ENCODE measurements around the gene PTPRN. TPM values are rescaled to one million over a fixed set of nuclear protein-coding genes. Genes with fewer than 3 reads are reported as not detected.

The PTPRN gene
- total and polyA plus RNA-seq, 10 of the 15 experiments (the other 5 are each of a cell fraction or from before 2014, with no cell fraction given): 0.28 to 0.69 TPM; not detected in 8

DNA sequence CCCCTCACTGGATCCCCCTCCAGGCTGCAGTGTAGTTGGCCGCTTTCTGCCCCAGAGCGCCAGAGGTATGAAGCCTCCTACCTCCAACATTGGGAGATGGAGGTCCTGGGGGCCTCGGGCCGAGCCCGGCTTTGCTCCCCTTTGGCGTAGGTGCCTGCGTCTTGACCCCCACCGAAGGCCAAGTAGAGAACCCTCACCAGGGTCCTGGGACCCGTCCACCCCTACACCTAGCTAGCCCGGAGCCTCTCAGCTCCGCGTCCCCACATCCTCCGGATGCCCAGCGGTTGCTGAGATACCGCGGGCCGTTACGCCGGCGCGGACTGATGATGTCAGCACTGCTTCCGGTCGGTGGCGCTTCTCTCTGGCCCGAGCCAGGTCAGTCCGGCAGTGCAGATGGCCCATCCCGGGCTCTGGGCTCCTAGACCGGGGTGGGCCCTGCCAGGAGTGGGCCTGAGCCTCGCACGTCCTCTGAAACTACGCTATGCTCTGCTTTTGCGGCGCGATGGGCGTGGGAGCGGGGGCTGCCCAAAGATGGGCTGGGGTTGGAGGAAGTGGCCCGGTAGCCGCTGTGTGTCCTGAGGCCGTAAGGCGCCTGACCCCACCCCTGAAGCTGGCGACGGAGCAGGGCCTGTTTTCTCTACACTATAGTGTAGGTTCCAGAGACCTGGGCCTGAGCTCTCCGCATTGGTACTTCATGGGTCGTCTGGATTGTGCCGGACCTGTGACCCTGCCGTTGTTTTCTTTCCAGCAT lies 63.9 kb downstream of the PTPRN start, which contains the start of the genes GLB1L and STK16 (continued):
- TF ChIP-seq, protein P1, sequence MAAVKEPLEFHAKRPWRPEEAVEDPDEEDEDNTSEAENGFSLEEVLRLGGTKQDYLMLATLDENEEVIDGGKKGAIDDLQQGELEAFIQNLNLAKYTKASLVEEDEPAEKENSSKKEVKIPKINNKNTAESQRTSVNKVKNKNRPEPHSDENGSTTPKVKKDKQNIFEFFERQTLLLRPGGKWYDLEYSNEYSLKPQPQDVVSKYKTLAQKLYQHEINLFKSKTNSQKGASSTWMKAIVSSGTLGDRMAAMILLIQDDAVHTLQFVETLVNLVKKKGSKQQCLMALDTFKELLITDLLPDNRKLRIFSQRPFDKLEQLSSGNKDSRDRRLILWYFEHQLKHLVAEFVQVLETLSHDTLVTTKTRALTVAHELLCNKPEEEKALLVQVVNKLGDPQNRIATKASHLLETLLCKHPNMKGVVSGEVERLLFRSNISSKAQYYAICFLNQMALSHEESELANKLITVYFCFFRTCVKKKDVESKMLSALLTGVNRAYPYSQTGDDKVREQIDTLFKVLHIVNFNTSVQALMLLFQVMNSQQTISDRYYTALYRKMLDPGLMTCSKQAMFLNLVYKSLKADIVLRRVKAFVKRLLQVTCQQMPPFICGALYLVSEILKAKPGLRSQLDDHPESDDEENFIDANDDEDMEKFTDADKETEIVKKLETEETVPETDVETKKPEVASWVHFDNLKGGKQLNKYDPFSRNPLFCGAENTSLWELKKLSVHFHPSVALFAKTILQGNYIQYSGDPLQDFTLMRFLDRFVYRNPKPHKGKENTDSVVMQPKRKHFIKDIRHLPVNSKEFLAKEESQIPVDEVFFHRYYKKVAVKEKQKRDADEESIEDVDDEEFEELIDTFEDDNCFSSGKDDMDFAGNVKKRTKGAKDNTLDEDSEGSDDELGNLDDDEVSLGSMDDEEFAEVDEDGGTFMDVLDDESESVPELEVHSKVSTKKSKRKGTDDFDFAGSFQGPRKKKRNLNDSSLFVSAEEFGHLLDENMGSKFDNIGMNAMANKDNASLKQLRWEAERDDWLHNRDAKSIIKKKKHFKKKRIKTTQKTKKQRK (IDR thresholded peaks at IDR 0.05; ENCODE audit: low read depth, low read length): no peak
- TF ChIP-seq STAT1 (conservative IDR thresholded peaks at IDR 0.05) (no peak), TBL1XR1 (IDR thresholded peaks at IDR 0.05; ENCODE audit: low read depth, low read length) (0 out of 2 replicates have a peak, but pooled peaks have one; percentile 17), CREB1 (IDR thresholded peaks at IDR 0.05; ENCODE audit: low read depth) (peak; percentile 97), NR2C1 (IDR thresholded peaks at IDR 0.05) (no peak), CHD1 (IDR thresholded peaks at IDR 0.05; ENCODE audit: low read depth, low read length) (no peak), ZNF274 (IDR thresholded peaks at IDR 0.05; ENCODE audit: insufficient read depth, insufficient read length) (no peak), NBN (IDR thresholded peaks at IDR 0.05) (peak; percentile 95), RB1 (IDR thresholded peaks at IDR 0.05; ENCODE audit: borderline replicate concordance) (peak; percentile 57; the same call in 1 of the 2 replicates)
- TF ChIP-seq, protein P2, sequence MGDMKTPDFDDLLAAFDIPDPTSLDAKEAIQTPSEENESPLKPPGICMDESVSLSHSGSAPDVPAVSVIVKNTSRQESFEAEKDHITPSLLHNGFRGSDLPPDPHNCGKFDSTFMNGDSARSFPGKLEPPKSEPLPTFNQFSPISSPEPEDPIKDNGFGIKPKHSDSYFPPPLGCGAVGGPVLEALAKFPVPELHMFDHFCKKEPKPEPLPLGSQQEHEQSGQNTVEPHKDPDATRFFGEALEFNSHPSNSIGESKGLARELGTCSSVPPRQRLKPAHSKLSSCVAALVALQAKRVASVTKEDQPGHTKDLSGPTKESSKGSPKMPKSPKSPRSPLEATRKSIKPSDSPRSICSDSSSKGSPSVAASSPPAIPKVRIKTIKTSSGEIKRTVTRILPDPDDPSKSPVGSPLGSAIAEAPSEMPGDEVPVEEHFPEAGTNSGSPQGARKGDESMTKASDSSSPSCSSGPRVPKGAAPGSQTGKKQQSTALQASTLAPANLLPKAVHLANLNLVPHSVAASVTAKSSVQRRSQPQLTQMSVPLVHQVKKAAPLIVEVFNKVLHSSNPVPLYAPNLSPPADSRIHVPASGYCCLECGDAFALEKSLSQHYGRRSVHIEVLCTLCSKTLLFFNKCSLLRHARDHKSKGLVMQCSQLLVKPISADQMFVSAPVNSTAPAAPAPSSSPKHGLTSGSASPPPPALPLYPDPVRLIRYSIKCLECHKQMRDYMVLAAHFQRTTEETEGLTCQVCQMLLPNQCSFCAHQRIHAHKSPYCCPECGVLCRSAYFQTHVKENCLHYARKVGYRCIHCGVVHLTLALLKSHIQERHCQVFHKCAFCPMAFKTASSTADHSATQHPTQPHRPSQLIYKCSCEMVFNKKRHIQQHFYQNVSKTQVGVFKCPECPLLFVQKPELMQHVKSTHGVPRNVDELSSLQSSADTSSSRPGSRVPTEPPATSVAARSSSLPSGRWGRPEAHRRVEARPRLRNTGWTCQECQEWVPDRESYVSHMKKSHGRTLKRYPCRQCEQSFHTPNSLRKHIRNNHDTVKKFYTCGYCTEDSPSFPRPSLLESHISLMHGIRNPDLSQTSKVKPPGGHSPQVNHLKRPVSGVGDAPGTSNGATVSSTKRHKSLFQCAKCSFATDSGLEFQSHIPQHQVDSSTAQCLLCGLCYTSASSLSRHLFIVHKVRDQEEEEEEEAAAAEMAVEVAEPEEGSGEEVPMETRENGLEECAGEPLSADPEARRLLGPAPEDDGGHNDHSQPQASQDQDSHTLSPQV (IDR thresholded peaks at IDR 0.05): no peak
- TF ChIP-seq, protein P3, sequence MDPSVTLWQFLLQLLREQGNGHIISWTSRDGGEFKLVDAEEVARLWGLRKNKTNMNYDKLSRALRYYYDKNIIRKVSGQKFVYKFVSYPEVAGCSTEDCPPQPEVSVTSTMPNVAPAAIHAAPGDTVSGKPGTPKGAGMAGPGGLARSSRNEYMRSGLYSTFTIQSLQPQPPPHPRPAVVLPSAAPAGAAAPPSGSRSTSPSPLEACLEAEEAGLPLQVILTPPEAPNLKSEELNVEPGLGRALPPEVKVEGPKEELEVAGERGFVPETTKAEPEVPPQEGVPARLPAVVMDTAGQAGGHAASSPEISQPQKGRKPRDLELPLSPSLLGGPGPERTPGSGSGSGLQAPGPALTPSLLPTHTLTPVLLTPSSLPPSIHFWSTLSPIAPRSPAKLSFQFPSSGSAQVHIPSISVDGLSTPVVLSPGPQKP (IDR thresholded peaks at IDR 0.05; ENCODE audit: low read depth, low read length): peak; percentile 94
- TF ChIP-seq, protein P4, sequence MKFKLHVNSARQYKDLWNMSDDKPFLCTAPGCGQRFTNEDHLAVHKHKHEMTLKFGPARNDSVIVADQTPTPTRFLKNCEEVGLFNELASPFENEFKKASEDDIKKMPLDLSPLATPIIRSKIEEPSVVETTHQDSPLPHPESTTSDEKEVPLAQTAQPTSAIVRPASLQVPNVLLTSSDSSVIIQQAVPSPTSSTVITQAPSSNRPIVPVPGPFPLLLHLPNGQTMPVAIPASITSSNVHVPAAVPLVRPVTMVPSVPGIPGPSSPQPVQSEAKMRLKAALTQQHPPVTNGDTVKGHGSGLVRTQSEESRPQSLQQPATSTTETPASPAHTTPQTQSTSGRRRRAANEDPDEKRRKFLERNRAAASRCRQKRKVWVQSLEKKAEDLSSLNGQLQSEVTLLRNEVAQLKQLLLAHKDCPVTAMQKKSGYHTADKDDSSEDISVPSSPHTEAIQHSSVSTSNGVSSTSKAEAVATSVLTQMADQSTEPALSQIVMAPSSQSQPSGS (IDR thresholded peaks at IDR 0.05; ENCODE audit: low read length): no peak
- TF ChIP-seq, protein P5, sequence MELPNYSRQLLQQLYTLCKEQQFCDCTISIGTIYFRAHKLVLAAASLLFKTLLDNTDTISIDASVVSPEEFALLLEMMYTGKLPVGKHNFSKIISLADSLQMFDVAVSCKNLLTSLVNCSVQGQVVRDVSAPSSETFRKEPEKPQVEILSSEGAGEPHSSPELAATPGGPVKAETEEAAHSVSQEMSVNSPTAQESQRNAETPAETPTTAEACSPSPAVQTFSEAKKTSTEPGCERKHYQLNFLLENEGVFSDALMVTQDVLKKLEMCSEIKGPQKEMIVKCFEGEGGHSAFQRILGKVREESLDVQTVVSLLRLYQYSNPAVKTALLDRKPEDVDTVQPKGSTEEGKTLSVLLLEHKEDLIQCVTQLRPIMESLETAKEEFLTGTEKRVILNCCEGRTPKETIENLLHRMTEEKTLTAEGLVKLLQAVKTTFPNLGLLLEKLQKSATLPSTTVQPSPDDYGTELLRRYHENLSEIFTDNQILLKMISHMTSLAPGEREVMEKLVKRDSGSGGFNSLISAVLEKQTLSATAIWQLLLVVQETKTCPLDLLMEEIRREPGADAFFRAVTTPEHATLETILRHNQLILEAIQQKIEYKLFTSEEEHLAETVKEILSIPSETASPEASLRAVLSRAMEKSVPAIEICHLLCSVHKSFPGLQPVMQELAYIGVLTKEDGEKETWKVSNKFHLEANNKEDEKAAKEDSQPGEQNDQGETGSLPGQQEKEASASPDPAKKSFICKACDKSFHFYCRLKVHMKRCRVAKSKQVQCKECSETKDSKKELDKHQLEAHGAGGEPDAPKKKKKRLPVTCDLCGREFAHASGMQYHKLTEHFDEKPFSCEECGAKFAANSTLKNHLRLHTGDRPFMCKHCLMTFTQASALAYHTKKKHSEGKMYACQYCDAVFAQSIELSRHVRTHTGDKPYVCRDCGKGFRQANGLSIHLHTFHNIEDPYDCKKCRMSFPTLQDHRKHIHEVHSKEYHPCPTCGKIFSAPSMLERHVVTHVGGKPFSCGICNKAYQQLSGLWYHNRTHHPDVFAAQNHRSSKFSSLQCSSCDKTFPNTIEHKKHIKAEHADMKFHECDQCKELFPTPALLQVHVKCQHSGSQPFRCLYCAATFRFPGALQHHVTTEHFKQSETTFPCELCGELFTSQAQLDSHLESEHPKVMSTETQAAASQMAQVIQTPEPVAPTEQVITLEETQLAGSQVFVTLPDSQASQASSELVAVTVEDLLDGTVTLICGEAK (IDR thresholded peaks at IDR 0.05; ENCODE audit: borderline replicate concordance): peak; percentile 90
- TF ChIP-seq, protein P6, sequence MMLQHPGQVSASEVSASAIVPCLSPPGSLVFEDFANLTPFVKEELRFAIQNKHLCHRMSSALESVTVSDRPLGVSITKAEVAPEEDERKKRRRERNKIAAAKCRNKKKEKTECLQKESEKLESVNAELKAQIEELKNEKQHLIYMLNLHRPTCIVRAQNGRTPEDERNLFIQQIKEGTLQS (IDR thresholded peaks at IDR 0.05; ENCODE audit: borderline replicate concordance, extremely low read depth, low read depth, low read length): peak; percentile 73; the same call in 1 of the 2 replicates

Data from GM12878 (cell line).